Measurements from ENCODE around the gene CD109.
"Not testable (repeated sequence)": the region's sequence is repeated elsewhere in the genome, so short reads cannot be mapped to it uniquely, and the experiment has no call there.

Gene CD109

GRCh38 chr6:73690056-73690455 lies 5.9 kb upstream of the CD109 start:
- DNase-seq = no peak

- DNase-seq = no peak
Measured at GRCh38 chr6:73691512-73691911, 4.5 kb upstream of the CD109 start.

GRCh38 chr6:73694711-73695411 lies 1.1 kb upstream of the CD109 start:
- peak; percentile 8 for DNase-seq

- no peak for DNase-seq
Measured at GRCh38 chr6:73696966-73697655, 1.1 kb downstream of the CD109 start.

GRCh38 chr6:73699676-73700459 lies 3.9 kb downstream of the CD109 start:
- no peak for DNase-seq

GRCh38 chr6:73702444-73702843 lies 6.4 kb downstream of the CD109 start:
- no peak for DNase-seq

DNA sequence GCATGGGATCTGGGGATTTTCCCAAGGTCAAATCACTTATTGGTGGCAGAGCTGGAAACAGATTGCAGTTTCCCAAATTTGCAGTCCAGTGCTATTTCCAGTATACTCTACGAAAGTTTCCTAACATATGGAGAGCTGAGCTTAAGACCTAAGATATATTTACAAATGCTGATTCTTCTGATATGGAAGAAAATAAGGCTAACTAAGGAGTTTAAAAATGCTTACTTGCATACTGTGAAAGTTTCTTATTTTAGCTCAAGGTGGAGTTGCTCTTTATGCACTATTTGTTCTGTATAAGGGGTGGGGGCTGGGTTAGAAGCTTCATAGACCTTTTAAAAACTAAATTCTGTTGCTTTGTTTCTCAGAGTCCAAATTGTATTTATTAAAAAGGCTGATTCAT lies 7.5 kb downstream of the CD109 start:
- no peak for DNase-seq

DNA sequence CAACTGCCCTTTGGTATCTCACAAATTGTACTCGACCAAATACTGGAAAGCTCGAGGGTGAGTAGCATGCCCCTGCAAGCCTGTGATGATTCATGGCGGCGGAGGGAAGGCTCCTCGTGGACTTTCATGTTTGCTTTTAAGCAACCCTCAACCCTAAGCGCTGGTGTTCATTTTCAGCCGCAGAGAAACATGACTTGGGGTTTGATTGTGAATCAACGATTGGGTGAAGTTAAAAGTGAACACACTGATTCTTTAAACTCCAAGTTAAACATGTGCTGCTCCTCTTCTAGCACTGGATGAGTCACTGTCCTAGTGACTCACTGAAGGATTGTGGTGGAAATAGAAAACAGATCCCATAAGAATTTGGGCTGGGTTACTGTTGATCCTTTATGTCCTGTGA lies 8.3 kb downstream of the CD109 start:
- DNase-seq = peak; percentile 73

- no peak for DNase-seq
Measured at GRCh38 chr6:73704798-73705197, 8.8 kb downstream of the CD109 start.

DNA sequence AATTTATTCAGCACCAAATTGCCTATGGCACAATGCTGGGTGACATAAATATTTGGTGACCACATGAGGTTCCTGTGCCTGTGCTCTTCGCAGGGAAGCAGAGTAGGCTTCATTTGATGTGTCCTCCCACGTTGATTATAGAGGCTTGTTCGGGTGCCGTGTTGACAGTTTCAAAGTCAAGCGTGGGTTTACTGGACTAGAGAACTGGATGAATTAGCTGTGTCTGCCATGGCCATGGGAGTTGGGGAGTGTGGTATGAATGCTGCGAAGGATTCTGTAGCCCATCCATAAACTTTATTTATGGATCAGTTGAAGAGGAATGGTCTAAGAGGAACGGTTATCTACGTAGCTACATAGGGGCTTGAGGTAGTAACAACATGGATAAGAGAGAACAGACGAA lies 11.0 kb downstream of the CD109 start:
- no peak for DNase-seq

DNA sequence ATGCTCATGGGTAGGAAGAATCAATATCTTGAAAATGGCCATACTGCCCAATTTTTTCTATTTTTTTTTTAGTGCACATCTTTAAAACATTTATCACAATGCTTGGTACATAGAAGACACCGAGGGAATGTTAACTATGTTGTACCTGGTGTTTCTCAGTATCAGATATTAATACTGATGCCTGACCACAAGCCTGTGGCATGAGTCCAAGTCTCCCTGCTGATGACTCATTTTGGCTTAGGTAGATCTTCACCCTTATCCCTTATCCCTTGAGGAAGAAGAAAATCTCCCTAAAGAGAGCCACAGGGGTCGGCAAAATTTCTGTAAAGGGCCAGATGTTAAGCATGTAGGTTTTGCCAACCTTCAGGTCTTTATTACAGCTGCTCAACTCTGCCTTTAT lies 14.5 kb downstream of the CD109 start:
- DNase-seq = no peak

DNA sequence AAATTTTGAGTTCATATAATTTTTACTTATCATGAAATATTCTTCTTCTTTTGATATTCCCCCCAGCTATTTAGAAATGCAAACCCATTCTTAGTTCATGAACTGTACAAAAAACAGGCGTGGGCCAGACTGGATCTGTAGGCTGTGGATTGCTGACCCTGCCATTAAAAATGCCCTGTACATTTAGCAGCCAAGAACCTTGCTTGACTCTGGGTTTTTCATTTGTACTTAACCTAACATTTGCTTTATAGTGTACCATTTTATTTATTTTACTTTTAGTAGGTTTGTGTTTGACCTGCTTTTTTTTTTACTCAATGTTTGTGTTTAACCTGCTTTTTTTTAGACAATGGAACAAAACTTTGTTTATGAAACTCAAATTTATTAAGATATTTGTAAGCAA lies 14.9 kb downstream of the CD109 start:
- DNase-seq = no peak

GRCh38 chr6:73712535-73713173 lies 16.7 kb downstream of the CD109 start:
- DNase-seq = no peak

- DNase-seq = no peak
Measured at GRCh38 chr6:73713426-73714147, 17.6 kb downstream of the CD109 start.

GRCh38 chr6:73715111-73715508 lies 19.1 kb downstream of the CD109 start:
- peak; percentile 30 for DNase-seq

DNA sequence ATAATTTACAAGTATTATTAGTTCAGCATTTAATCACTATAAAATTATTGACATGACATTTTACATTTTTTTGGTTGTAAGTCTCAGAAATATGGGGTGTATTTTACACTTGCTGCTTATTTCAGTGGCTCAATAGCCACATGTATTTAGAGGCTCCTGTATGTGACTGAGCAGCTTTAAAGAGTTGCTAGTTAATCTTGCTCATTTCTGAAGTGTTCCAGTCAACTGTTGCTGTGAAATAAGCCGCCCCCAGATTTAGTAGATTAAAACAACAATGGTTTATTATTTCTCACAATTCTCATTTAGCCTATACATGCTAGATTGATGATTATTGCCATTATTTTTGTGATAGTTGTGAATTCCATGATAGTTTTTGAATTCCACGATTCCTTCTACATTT lies 23.0 kb downstream of the CD109 start:
- DNase-seq = no peak

DNA sequence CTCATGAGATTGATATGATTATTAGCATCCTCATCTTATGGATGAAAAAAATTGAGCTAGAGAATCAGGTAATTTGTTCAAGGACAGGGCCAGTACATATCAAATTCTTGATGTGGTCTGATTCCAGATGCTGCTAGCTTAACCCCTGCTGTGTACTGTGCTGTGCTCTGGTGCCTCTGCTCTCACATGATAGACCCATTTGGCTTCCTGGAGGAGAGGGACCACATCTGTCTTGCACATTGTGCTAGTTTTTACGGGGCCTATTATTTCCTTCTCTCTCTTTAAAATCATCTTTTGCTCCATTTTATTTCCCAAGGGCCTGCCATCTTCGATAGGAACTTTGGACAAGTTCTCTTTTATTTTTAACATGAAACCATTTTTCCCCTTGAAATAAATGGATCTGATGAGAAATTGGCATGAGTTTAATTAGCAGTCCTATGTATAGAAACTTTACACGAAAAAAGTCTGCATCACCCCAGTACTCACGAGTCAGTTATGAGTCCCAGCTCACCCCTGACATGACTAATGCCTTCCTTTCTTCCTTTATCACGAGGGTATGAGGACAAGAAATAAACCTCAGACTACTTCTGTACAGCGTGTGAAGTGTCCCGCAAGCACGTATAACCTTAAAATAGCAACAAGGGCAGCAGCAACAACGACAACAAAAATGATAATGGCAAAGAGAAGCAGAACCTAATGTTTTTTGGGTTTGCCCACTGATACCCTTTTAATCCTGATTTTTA lies 26.5 kb downstream of the CD109 start:
- no peak for DNase-seq

DNA sequence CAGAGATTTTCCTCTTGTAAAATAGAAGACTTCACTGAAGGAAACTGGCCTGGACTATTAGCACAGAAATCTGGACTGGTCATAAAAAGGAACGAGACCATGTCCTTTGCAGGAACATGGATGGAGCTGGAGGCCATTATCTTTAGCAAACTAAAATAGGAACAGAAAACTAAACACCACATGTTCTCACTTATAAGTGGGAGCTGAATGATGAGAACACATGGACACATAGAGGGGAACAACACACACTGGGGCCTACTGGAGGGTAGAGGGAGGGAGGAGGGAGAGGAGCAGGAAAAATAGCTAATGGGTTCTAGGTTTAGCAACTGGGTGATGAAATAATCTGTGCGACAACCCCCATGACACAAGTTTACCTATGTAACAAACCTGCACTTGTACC lies 27.5 kb downstream of the CD109 start:
- not testable (repeated sequence) for DNase-seq

- no peak for DNase-seq
Measured at GRCh38 chr6:73724389-73724788, 28.4 kb downstream of the CD109 start.

- not testable (repeated sequence) for DNase-seq
Measured at GRCh38 chr6:73725192-73725591, 29.2 kb downstream of the CD109 start.

- DNase-seq = no peak
Measured at GRCh38 chr6:73727114-73727513, 31.1 kb downstream of the CD109 start.
